OCI-LY1 (cell line): ENCODE results near the gene RASGRF1.

ENCODE experiments used
- H2AFZ ChIP-seq: fragments of 200-600 bp; sonication (generic), shearing (Covaris generic); 2 replicates; pipeline ENCODE4 v1.6.0; 2014; ENCODE audit warnings: antibody characterized with exemption, mild to moderate bottlenecking, low read length
- H3F3A ChIP-seq: fragments of 200-600 bp; sonication (generic), shearing (Covaris generic); 2 replicates; pipeline ENCODE4 v1.6.0; 2014; ENCODE audit warnings: mild to moderate bottlenecking, antibody characterized with exemption, low read length, moderate library complexity; ENCODE audit not compliant: insufficient read depth
- H3K27ac ChIP-seq: fragments of 200-600 bp; sonication (generic); 2 replicates; pipeline ENCODE4 v1.5.1; 2014; ENCODE audit warnings: low read length, mixed run types, mild to moderate bottlenecking, low read depth; ENCODE audit not compliant: poor library complexity, severe bottlenecking
- H3K27me3 ChIP-seq: fragments of 200-600 bp; sonication (generic); 2 replicates; pipeline ENCODE4 v1.6.0; 2014; ENCODE audit warnings: antibody characterized with exemption, mild to moderate bottlenecking, low read length, moderate library complexity; ENCODE audit not compliant: insufficient read depth
- H3K36me3 ChIP-seq: fragments of 200-600 bp; sonication (generic); 2 replicates; pipeline ENCODE4 v1.6.1; 2014; ENCODE audit warnings: mild to moderate bottlenecking, antibody characterized with exemption, low read length, moderate library complexity, mixed read lengths; ENCODE audit not compliant: insufficient read depth
- H3K4me1 ChIP-seq: fragments of 200-600 bp; sonication (generic); 2 replicates; pipeline ENCODE4 v1.5.1; 2014; ENCODE audit warnings: mild to moderate bottlenecking, low read length, moderate library complexity; ENCODE audit not compliant: insufficient read depth, severe bottlenecking
- H3K4me2 ChIP-seq: fragments of 200-600 bp; sonication (generic), shearing (Covaris generic); 2 replicates; pipeline ENCODE4 v1.6.1; 2014; ENCODE audit warnings: low read length
- H3K4me3 ChIP-seq: fragments of 200-600 bp; sonication (generic); 2 replicates; pipeline ENCODE4 v1.5.1; 2014; ENCODE audit warnings: low read length, low read depth, mild to moderate bottlenecking, mixed read lengths; ENCODE audit not compliant: poor library complexity, severe bottlenecking
- H3K79me2 ChIP-seq: fragments of 200-600 bp; shearing (Covaris generic); 2 replicates; pipeline ENCODE4 v1.6.1; 2016; ENCODE audit warnings: mixed run types, low read length, mixed read lengths; ENCODE audit not compliant: insufficient read depth
- H3K9ac ChIP-seq: fragments of 200-600 bp; sonication (generic), shearing (Covaris generic); 2 replicates; pipeline ENCODE4 v1.6.1; 2014; ENCODE audit warnings: mild to moderate bottlenecking, low read length, mixed read lengths
- H3K9me2 ChIP-seq: fragments of 200-600 bp; sonication (generic), shearing (Covaris generic); 2 replicates; pipeline ENCODE4 v1.6.1; 2014; ENCODE audit warnings: low read depth, mild to moderate bottlenecking, low read length, mixed read lengths
- H3K9me3 ChIP-seq: fragments of 200-600 bp; shearing (Covaris generic); 2 replicates; pipeline ENCODE4 v1.6.1; 2014; ENCODE audit warnings: low read length, mixed read lengths
- H4K20me1 ChIP-seq: fragments of 200-600 bp; sonication (generic), shearing (Covaris generic); 2 replicates; pipeline ENCODE4 v1.6.0; 2016; ENCODE audit warnings: mild to moderate bottlenecking, low read length; ENCODE audit not compliant: insufficient read depth
- CTCF ChIP-seq: fragments of 200-600 bp; sonication (generic), shearing (Covaris generic); IDR thresholded peaks from 2 replicates; pipeline ENCODE4 v1.5.1; 2017; ENCODE audit warnings: mild to moderate bottlenecking, antibody characterized with exemption, low read length, moderate library complexity, mixed read lengths
- EZH2 ChIP-seq: fragments of 200-600 bp; sonication (generic), shearing (Covaris generic); IDR thresholded peaks from 2 replicates; pipeline ENCODE4 v1.8.0; 2017; ENCODE audit warnings: borderline replicate concordance, mixed run types, mild to moderate bottlenecking, antibody characterized with exemption, low read length, moderate library complexity, mixed read lengths

The RASGRF1 gene

GRCh38 chr15:78991879-78992278 is 98.7 kb downstream of the RASGRF1 start:
- Histone ChIP-seq H3K9me3 (no peaks in the 10 kb centered on the region), H3F3A (no peaks in the 10 kb centered on the region), H3K27ac (no peak overlapping the region), H3K4me1 (peaks cover 11% of the 10 kb centered on the region), H3K36me3 (no peaks in the 10 kb centered on the region), H3K9me2 (no peaks in the 10 kb centered on the region), H3K4me3 (no peak overlapping the region), H2AFZ (no peak overlapping the region), H3K9ac (no peak overlapping the region), H3K4me2 (no peak overlapping the region), H3K79me2 (no peaks in the 10 kb centered on the region), H4K20me1 (no peaks in the 10 kb centered on the region), H3K27me3 (no peaks in the 10 kb centered on the region)
- TF ChIP-seq EZH2: no peak
- no peak for TF ChIP-seq CTCF

GRCh38 chr15:78991476-78991875 is 99.1 kb downstream of the RASGRF1 start:
- no peak overlapping the region for H3K4me2 ChIP-seq
- no peaks in the 10 kb centered on the region for H3F3A ChIP-seq
- H3K9me2 ChIP-seq: no peaks in the 10 kb centered on the region
- no peak overlapping the region for H2AFZ ChIP-seq
- no peaks in the 10 kb centered on the region for H3K36me3 ChIP-seq
- H4K20me1 ChIP-seq: no peaks in the 10 kb centered on the region
- H3K27ac ChIP-seq: no peak overlapping the region
- no peaks in the 10 kb centered on the region for H3K27me3 ChIP-seq
- no peak overlapping the region for H3K4me3 ChIP-seq
- H3K9ac ChIP-seq: no peak overlapping the region
- no peak for TF ChIP-seq EZH2
- no peak for TF ChIP-seq CTCF
- H3K9me3 ChIP-seq: no peaks in the 10 kb centered on the region
- no peaks in the 10 kb centered on the region for H3K79me2 ChIP-seq
- peaks cover 11% of the 10 kb centered on the region for H3K4me1 ChIP-seq

DNA sequence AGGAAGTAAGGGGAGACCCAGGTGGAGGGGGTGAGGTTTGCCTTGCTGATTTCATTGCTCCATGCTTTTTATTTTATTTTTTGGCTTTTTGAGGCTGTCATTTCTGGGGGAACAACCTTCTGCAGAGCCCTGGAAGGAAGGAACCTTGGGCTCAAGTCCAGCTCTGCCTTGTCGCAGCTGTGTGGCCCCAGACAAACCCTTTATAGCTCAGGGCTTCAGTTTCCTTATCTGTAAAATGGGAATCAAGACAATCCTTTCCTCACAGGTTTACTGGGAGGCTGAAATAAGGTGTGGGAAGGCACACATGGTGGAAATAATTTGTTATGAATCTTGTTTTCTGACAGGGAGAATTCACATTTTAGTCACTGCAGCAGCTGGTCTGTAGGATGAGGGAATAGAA is 100.3 kb downstream of the RASGRF1 start:
- no peaks in the 10 kb centered on the region for H4K20me1 ChIP-seq
- H3K9me2 ChIP-seq: no peaks in the 10 kb centered on the region
- no peak overlapping the region for H3K4me2 ChIP-seq
- H3F3A ChIP-seq: no peaks in the 10 kb centered on the region
- no peak for TF ChIP-seq EZH2
- TF ChIP-seq CTCF: no peak
- H3K27me3 ChIP-seq: no peaks in the 10 kb centered on the region
- no peaks in the 10 kb centered on the region for H3K36me3 ChIP-seq
- H3K79me2 ChIP-seq: no peaks in the 10 kb centered on the region
- no peak overlapping the region for H3K9ac ChIP-seq
- no peak overlapping the region for H3K4me3 ChIP-seq
- H2AFZ ChIP-seq: no peak overlapping the region
- H3K4me1 ChIP-seq: peaks cover 11% of the 10 kb centered on the region
- no peak overlapping the region for H3K27ac ChIP-seq
- H3K9me3 ChIP-seq: no peaks in the 10 kb centered on the region
